Measurements from ENCODE around the gene TET3.

- TF ChIP-seq CTCF (conservative IDR thresholded peaks at IDR 0.05; ENCODE audit: low read depth, low read length) (no peak), EZH2phosphoT487 (IDR thresholded peaks at IDR 0.05; ENCODE audit: borderline replicate concordance, low read length) (no peak)
These were observed 21.9 kb upstream of the TET3 start for GRCh38 chr2:73962798-73963197.
